ENCODE measurements around the gene PIK3R2.

Gene PIK3R2

GRCh38 chr19:18202397-18202777 is 49.4 kb downstream of the PIK3R2 start:
- TF ChIP-seq HDGF (IDR thresholded peaks at IDR 0.05; ENCODE audit: borderline replicate concordance) (no peak), ELF4 (IDR thresholded peaks at IDR 0.05) (no peak), NFRKB (IDR thresholded peaks at IDR 0.05) (no peak), ZNF384 (IDR thresholded peaks at IDR 0.05) (no peak), LEF1 (IDR thresholded peaks at IDR 0.05; ENCODE audit: borderline replicate concordance) (no peak), SUZ12 (IDR thresholded peaks at IDR 0.05) (no peak), FOXK2 (IDR thresholded peaks at IDR 0.05) (no peak), SP1 (IDR thresholded peaks at IDR 0.05) (no peak), FOXA1 (IDR thresholded peaks at IDR 0.05) (no peak), CTBP1 (IDR thresholded peaks at IDR 0.05; ENCODE audit: borderline replicate concordance) (no peak), ARNT (IDR thresholded peaks at IDR 0.05) (no peak), FOXM1 (IDR thresholded peaks at IDR 0.05; ENCODE audit: borderline replicate concordance) (no peak), L3MBTL2 (conservative IDR thresholded peaks at IDR 0.05) (no peak), TARDBP (IDR thresholded peaks at IDR 0.05) (no peak), BHLHE40 (IDR thresholded peaks at IDR 0.05; ENCODE audit: borderline replicate concordance) (no peak)
- TF ChIP-seq, protein P1, sequence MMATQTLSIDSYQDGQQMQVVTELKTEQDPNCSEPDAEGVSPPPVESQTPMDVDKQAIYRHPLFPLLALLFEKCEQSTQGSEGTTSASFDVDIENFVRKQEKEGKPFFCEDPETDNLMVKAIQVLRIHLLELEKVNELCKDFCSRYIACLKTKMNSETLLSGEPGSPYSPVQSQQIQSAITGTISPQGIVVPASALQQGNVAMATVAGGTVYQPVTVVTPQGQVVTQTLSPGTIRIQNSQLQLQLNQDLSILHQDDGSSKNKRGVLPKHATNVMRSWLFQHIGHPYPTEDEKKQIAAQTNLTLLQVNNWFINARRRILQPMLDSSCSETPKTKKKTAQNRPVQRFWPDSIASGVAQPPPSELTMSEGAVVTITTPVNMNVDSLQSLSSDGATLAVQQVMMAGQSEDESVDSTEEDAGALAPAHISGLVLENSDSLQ (IDR thresholded peaks at IDR 0.05), result no peak
- CTCF ChIA-PET, result no interaction called here
- no peak for DNase-seq (ENCODE audit: extremely low spot score)

DNA sequence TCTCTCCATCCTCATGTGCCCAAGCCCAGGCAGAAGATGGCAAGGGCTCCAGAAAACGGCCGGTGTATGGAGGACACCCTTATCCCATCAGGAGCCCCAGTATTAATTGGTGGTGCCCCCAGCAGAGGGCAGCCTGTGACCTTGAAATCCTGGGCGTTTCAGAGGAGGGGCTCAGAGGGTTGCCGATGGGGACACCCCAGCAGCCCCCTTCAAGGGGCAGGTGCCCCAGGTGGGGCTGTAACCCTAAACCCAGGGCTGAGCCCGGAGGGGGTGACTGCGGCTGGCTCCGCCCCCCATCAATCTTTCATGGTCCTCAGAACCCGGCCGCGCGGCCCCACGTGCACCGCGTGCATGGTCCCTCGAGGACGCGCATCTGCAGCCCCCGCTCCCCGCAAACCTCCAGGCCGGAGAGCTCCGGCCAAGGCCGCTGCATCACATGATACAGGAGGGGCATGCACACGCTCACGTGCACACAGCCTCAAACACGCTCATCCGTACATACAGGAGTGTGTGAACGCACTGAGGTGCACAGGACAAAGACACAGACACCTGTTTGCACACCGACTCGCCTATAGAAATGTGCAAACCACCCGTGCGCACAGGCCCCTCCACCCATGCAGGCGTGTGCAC is 49.9 kb downstream of the PIK3R2 start:
- DNase-seq (ENCODE audit: extremely low spot score), result no peak
- CTCF ChIA-PET, result no interaction called here
- TF ChIP-seq, protein P1 (IDR thresholded peaks at IDR 0.05), result peak; percentile 41
- TF ChIP-seq FOXM1 (IDR thresholded peaks at IDR 0.05; ENCODE audit: borderline replicate concordance) (no peak), HDGF (IDR thresholded peaks at IDR 0.05; ENCODE audit: borderline replicate concordance) (no peak), L3MBTL2 (conservative IDR thresholded peaks at IDR 0.05) (peak; percentile 89)
- POLR2A ChIA-PET, result no interaction called here

More at GRCh38 chr19:18202397-18202777, 49.4 kb downstream of the PIK3R2 start:
- POLR2A ChIA-PET, result no interaction called here

DNA sequence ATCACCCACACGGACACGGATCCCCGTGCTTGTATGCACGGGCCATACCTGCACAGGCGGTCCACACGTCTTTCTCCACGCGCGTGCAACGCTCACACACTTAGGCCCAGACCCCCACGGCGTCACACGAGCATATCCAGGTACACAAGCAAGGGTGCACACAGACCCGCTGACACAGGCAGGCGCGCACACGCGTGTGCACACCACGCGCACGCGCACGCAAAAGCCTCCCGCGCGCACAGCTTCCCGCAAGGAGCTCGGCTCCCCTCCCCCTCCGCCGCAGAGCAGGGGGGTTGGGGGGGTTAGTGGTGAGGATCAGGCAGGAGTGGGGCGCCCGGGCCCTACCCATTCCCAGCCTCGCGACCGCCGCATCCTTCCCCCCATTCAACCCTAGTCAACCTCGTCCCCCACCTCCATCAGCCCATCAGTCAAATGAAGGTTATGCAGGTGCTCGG is 50.5 kb downstream of the PIK3R2 start:
- ChIA-PET POLR2A (interaction anchor here (1.0 to 3.2 kb wide), 6 partner anchors 7 to 139 kb away, joined by 3 to 22 read pairs (median 8); partner anchors contain the start of gene JUND), CTCF (interaction anchor here (1.2 to 3.9 kb wide), 2 partner anchors 9 to 48 kb away, joined by 3 to 30 read pairs; no protein-coding TSS in a partner anchor)
- TF ChIP-seq ARNT (IDR thresholded peaks at IDR 0.05), result no peak
- TF ChIP-seq TARDBP (IDR thresholded peaks at IDR 0.05), result peak; percentile 95
- no peak for TF ChIP-seq ZNF384 (IDR thresholded peaks at IDR 0.05)
- DNase-seq (ENCODE audit: extremely low spot score), result no peak

- TF ChIP-seq ZNF384 (IDR thresholded peaks at IDR 0.05) (no peak), LEF1 (IDR thresholded peaks at IDR 0.05; ENCODE audit: borderline replicate concordance) (no peak), CTBP1 (IDR thresholded peaks at IDR 0.05; ENCODE audit: borderline replicate concordance) (no peak), SP1 (IDR thresholded peaks at IDR 0.05) (peak; percentile 79; the same call in 1 of the 2 replicates), ARNT (IDR thresholded peaks at IDR 0.05) (no peak), TARDBP (IDR thresholded peaks at IDR 0.05) (no peak), BHLHE40 (IDR thresholded peaks at IDR 0.05; ENCODE audit: borderline replicate concordance) (no peak), SUZ12 (IDR thresholded peaks at IDR 0.05) (no peak), NFRKB (IDR thresholded peaks at IDR 0.05) (no peak), FOXA1 (IDR thresholded peaks at IDR 0.05) (no peak), HDGF (IDR thresholded peaks at IDR 0.05; ENCODE audit: borderline replicate concordance) (peak; percentile 99), FOXM1 (IDR thresholded peaks at IDR 0.05; ENCODE audit: borderline replicate concordance) (no peak)
- TF ChIP-seq, protein P1 (IDR thresholded peaks at IDR 0.05), result peak; percentile 100
- ChIA-PET CTCF (interaction anchor here (1.2 to 3.9 kb wide), 2 partner anchors 9 to 47 kb away, joined by 3 to 30 read pairs; no protein-coding TSS in a partner anchor), POLR2A (interaction anchor here (1.0 to 3.2 kb wide), 8 partner anchors 8 to 139 kb away, joined by 3 to 22 read pairs (median 8); partner anchors contain the start of genes JUND and MPV17L2)
- peak; percentile 97 for DNase-seq (ENCODE audit: extremely low spot score)
These were observed 51.0 kb downstream of the PIK3R2 start, which contains the start of gene RAB3A for GRCh38 chr19:18203863-18204393. Gene RAB3A (minus strand): TSS chr19:18204042. CDS start chr19:18202740, 1,302 bp downstream.

DNA sequence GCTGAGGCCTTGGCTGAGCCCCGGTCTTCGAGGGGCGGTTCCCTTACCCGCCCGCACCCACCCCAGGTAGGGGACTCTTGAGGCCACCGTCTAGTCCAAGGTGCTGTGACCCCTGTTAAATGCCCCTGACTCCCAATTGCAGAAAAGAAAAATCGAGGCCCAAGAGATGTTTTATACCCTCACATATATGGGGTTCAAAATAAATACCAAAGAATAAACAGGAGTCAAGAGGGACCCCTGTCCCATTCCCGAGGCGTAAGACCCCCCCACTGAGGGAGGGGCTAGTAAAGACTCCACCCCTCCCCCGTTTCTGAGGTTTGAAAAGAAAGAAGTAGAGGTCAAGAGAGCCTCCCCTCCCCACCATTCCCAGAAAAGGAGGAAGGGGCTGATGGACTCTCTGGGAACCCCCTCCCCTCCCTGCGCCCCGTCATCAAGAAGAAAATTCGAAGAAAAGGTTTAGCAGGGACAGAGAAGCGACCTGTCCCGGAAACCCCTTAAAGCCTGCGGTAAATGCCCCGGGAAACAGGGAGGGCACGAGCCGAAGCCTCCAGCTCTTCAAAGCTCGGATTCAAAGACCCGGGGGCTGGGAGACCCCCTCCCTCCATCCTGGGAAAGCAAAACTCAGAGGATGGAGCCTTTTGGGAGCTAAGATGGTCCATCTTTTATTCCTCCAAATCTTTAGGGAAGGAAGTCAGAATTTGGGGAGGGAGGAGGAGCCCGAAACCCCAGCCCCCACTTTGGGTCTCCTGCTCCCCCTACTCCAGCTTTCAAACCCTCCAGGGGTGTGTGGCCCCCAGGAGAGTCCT is 51.6 kb downstream of the PIK3R2 start:
- ChIA-PET CTCF (interaction anchor here (0.8 to 3.9 kb wide), 4 partner anchors 10 to 91 kb away, joined by 3 to 30 read pairs (median 4); no protein-coding TSS in a partner anchor), POLR2A (interaction anchor here (0.6 to 3.2 kb wide), 10 partner anchors 9 to 140 kb away, joined by 3 to 22 read pairs (median 4); partner anchors contain the start of genes JUND and MPV17L2)
- no peak for DNase-seq (ENCODE audit: extremely low spot score)
- no peak for TF ChIP-seq BHLHE40 (IDR thresholded peaks at IDR 0.05; ENCODE audit: borderline replicate concordance)
- peak; percentile 77; the same call in 1 of the 2 replicates for TF ChIP-seq FOXM1 (IDR thresholded peaks at IDR 0.05; ENCODE audit: borderline replicate concordance)
